Activated CD8-positive, alpha-beta memory T cell treated with anti-CD3 and anti-CD28 coated beads, Interleukin-2, amount 50 U/mL, for 24 hours (primary cell): ENCODE data around the gene CFHR2.
"Not testable (repeated sequence)": the region's sequence is repeated elsewhere in the genome, so short reads cannot be mapped to it uniquely, and the experiment has no call there.

Experiments used
- DNase-seq: peaks from one replicate; pipeline ENCODE4 v3.0.0-alpha.2; 2020; ENCODE audit errors: extremely low read depth

Gene CFHR2

DNA sequence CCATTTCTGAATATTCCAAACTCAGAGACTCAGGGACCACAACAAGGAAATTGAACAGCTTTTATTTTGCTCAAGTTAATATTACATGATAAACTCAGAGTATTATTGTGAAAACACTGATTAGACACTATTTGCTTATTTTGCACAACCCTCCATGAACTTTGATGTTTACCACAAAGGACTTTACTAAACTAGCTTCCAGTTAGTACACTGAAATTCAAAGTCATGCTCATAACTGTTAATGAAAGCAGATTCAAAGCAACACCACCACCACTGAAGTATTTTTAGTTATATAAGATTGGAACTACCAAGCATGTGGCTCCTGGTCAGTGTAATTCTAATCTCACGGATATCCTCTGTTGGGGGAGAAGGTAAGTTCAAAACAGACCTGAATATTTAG lies at the start of gene CFHR2:
TSS of gene CFHR2 (plus strand) at position 171 of the 400 bp plus-strand sequence. CDS start at position 314, 143 bp downstream.
- DNase-seq = not testable (repeated sequence)

DNA sequence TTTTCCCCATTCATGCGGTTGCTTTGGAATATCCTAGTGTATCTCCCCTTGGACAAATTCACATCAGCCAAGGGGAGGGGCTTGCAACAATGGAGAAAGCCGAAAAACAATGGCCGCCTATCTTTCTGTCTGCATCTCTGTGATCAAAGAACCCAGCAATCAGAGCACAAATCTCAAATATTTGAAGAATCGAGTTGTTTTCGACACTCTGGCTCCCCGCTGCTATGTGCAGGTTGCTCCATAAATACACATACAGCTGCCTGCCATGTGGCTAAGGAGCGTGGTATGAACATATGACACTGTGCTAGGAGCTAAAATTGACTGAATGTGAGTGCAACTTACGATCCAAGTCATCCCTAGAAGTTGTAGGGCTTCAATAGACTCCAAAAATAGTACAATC lies 47.2 kb upstream of the CFHR2 start:
- DNase-seq = no peak

DNA sequence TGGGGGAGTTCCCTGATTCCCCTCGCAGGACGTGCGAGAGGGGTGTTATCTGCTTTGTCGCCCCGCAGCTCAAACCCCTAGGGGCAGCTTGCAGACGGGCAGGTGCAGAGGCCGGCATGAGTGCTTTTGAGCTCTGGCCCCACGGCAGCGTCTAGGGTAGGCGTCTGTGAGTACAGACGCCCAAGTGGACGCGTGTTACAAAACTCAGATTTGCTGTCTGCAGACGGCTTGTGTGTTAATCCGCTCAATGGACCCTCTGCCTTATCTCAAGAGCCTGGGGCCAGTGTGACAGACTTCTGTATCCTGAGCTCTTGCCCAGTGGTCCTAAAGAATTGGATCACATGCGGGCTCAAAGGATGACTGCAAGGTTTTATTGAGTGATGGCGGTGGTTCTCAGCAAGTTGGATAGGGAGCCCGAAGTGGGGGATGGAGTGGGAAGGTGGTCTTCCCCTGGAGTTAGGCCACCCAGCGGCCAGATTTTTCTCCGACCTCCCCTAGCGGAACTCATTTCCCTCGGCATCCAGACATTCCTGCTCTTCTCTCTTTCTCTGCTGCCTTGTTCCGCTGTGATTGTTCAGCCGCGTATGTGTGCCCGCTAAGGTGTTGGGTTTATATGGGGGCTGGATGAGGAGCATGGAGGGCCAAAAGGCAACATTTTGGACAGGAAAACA lies 46.2 kb upstream of the CFHR2 start:
- no peak for DNase-seq

DNA sequence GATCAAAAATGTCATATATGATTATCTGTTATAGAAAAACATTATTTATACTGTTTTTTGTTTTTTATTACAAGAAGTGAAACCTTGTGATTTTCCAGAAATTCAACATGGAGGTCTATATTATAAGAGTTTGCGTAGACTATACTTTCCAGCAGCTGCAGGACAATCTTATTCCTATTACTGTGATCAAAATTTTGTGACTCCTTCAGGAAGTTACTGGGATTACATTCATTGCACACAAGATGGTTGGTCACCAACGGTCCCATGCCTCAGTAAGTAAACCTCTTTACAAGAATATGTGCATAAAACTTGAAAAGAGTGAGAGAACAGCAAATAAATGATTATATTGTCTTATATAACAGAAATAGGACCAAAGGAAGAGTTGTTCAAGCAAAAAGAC lies 41.2 kb upstream of the CFHR2 start:
- no peak for DNase-seq

DNA sequence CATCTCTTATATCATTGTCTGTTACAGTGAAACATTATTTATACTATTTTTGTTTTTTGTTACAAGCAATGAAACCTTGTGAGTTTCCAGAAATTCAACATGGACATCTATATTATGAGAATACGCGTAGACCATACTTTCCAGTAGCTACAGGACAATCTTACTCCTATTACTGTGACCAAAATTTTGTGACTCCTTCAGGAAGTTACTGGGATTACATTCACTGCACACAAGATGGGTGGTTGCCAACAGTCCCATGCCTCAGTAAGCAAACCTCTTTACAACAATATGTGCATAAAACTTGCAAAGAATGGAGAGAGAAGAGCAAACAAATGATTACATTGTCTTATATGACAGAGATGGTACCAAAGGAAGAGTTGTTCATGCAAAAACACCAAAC lies 33.3 kb upstream of the CFHR2 start:
- DNase-seq = no peak

DNA sequence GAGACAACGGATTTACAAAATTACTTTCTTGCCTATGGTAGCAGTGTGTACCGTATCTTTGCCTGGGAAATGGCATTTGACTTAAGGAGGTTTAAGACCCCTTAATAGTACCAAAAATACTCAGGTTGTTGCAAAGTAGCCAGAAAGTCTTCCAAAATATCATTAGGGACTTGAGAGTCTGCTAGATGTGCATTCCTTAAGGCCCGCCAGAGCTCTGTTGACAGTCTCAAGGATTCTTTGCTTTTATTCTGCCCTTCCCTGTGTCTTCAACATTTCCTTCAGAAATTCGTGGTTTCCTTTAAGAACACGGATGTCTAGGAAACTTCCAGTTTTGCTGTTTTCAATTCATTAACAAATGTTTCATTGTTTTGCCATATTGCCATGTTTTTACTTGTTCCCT lies 31.3 kb upstream of the CFHR2 start:
- not testable (repeated sequence) for DNase-seq

DNA sequence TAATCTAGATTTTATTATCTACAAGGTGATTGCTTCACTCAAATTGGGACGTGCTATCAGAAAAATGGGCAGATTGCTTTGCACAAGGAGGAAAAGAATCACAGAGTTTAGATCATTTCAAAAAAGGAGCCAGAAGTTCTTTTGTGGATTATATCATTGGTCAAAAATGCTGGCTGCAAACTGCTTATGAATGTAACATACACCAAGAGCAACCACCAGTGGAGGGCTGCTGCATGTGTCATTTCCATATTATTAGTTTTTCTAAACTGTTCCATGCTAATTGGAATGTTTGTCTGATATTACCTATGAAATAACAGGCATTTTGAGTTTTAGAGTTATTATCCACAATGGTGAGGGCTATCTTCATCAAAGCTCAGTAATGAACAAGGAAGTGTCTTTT lies 16.7 kb upstream of the CFHR2 start:
- DNase-seq = not testable (repeated sequence)

DNA sequence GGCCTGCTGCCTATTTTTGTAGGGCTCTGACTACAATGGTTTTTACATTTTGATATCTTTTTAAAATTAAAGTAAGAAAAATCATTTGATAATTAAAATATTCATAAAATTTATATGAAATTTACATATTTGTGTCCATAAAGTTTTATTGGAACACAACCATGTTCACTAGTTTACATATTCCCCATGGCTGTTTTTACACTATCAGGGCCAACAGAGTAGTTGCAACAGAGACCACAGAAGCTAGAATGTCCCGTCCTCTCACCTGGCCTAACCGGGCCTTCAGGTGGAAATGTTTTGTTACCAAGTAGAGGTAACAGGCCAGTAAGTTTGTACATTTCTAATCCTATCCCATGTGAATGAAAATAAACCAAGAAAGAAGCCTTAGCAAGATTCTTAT lies 10.7 kb upstream of the CFHR2 start:
- not testable (repeated sequence) for DNase-seq

DNA sequence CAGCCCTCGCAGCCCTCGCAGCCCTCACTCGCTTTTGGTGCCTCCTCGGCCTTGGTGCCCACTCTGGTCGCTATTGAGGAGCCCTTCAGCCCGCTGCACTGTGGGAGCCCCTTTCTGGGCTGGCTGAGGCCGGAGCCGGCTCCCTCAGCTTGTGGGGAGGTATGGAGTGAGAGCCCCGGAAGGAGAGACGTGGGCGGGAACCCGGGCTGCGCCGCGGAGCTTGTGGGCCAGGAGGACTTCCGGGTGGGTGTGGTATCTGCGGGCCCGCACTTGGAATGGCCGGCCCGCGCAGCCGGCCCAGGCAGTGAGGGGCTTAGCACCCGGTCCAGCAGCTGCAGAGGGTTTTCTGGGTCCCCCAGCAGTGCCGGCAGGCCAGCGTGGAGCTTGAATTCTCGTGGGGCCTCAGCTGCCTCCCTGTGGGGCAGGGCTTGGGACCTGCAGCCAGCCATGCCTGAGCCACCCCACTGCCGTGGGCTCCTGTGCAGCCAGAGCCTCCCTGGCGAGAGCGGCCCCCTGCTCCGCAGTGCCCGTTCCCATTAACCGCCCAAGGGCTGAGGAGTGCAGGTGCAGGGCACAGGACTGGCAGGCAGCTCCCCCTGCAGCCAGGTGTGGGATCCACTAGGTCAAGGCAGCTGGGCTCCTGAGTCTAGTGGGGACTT lies 9.9 kb upstream of the CFHR2 start:
- DNase-seq = no peak

DNA sequence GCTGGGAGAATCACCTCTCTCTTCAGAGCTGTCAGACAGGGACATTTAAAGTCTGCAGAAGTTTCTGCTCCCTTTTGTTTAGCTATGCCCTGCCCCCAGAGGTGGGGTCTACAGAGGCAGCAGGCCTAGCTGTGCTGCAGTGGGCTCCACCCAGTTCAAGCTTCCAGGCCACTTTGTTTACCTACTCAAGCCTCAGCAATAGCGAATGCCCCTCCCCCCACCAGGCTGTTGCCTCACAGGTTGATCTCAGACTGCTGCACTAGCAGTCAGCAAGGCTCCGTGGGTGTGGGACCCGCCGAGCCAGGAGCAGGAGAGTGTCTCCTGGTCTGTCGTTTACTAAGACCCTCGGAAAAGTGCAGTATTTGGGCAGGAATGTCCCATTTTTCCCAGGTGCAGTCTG lies 2.1 kb upstream of the CFHR2 start:
- DNase-seq = not testable (repeated sequence)

DNA sequence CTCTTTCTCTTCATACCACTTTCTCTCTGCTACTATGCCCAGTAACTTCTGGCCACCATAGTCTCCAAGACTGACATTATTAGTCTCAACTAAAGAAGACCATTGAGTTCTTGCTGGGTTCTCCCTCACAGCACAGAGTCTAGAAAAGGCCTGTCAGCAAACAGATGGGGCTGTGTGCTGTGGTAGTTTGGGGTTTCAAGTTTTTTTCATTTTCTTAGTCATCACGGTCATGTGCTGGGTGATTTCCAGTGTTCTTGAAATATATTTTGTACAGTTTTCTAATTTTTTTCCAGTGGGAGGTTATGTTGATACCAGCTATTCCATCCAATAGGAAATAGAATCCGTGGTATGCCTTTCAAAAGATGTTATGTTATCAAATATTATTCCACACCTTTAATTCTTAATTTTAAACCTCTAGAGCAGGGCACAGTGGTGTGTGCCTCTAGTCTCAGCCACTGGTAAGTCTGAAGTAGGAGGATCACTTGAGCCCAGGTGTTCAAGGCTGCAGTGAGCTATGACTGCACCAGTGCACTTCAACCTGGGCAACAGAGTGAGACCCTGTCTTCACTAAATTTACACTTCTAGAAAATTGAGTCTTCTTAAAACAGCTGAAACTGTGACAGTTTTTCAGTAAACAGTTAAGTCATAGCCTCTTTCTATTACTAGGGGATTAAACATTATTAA lies 8.3 kb downstream of the CFHR2 start:
- no peak for DNase-seq

DNA sequence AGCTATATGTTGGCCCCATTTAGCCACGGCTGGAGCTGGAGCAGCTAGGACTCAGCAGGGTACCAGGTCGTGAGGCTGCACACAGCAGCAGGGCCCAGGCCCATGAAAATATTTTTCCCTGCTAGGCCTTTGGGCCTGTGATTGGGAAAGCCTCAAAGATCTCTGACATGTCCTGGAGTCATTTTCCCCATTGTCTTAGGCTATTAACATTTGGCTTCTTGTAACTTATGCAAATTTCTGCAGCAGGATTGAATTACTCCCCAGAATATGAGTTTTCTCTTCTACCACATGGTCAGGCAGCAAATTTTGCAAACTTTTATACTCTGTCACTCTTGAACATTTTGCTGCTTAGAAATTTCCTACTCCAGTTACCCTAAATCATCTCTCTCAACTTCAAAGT lies 11.2 kb downstream of the CFHR2 start:
- no peak for DNase-seq

DNA sequence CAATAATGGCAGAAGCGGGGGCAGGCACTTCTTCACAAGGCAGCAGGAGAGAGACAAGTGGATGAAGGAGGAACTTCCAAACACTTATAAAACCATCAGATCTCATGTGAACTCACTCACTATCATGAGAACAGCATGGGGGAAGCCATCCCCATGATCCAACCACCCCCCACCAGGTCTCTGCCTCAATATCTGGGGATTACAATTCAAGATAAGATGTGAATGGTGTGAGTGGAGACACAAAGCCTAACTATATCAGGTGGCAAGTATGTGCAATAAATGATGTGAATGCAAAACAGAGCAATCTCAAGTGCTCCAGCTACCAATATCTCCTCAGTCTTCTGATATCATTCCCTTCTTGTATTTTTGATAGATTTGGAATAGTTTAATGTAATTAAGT lies 12.4 kb downstream of the CFHR2 start:
- no peak for DNase-seq

DNA sequence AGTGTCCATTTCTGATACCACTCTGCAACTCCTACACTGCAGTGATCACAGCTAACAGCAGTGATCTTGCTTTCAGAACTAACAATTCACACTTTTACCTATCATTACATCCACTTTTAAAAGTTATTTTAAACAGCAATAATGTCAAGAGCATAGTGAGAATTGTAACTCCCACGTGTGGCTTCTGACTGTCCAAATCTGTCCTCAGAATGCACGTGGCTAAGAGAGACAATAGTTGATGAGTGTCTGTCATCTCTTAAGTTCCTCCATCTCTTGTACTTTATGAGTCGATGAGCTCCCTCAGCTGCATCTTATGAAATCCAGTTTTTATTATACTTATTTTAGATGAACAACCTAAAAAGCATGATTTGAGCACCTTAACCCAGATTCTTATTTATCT lies 17.3 kb downstream of the CFHR2 start:
- no peak for DNase-seq

DNA sequence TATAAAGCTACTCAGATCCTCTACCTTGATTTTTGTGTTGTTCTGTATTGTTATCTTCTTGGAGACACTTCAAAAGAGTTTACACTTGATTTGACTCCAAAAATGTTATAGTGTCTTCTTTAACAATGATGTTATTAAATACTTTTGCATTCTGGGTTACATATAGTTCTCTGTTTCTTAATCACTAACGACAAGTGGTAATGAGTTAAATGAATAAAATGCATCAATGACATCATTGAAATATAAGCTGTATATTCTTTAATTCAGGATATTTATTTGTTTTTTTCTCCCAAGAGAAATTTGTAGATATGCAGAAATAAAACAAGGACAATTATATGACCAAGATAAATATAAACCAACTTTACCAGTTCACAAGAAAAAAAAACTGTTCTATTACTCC lies 26.6 kb downstream of the CFHR2 start:
- DNase-seq = no peak

DNA sequence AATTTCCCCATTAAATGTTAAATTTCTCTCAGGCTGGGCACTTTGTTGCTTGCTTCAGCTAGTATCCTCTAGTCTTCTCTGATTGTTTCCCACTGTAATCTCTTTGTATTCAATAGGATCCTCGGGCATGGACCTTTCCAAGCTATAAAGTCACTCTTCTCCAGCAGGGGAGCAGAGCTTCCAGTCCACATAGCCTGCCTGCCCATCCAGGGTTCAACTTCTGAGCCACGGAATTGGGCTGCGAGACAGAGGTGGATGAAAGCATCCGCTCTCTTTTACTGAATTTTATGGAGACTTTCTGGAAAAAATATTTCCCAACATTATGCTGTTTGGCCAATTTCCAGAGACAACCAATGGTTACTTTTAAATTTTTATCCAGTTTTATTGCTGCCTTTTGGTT lies 32.7 kb downstream of the CFHR2 start:
- no peak for DNase-seq

DNA sequence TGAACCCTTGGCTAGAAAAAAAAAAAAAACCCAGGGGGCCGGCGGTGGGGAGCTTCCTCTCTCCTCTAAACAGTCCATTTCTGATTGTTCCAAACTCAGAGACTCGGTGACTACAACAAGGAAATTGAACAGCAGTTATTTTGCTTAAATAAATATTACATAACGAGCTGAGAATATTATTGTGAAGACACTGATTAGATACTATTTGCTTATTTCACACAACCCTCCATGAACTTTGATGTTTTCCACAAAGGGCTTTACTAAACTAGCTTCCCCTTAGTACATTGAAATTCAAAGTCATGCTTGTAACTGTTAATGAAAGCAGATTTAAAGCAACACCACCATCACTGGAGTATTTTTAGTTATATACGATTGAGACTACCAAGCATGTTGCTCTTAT lies 33.7 kb downstream of the CFHR2 start, which contains the start of gene CFHR5:
TSS of gene CFHR5 (plus strand) at position 279 of the 400 bp plus-strand sequence. CDS start at position 388, 109 bp downstream.
- no peak for DNase-seq

DNA sequence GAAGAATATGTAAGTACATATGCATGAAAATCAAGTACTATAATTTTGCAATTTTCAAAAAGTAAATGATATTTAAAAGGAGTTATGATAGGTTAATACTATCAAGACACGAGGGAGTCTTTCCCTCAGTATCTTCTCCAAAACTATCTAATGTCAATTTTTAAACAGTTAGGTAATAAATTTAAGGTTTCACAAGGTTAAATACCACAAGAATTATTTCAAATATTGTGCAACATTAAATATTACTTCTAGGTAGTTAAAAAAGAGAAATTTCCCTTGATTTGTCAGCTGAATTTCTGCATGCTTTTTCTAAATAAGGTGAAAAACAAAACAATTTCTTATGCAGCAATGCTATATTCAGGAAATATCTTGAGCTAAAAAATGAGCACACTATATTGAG lies 37.3 kb downstream of the CFHR2 start:
- no peak for DNase-seq

DNA sequence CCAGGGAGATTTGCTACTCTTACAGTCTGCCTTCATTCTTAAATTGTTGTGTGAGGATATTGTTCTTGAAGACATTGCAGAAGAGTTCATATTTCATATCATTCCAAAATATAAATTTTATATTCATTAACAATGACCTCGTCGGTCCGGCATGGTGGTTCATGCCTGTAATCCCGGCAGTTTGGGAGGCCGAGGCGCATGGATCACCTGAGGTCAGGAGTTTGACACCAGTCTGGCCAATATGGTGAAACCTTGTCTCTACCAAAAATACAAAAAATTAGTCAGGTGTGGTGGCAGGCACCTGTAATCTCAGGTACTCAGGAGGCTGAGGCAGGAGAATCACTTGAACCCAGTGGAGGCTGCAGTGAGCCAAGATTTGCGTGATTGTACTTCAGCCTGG lies 38.7 kb downstream of the CFHR2 start:
- DNase-seq = not testable (repeated sequence)

DNA sequence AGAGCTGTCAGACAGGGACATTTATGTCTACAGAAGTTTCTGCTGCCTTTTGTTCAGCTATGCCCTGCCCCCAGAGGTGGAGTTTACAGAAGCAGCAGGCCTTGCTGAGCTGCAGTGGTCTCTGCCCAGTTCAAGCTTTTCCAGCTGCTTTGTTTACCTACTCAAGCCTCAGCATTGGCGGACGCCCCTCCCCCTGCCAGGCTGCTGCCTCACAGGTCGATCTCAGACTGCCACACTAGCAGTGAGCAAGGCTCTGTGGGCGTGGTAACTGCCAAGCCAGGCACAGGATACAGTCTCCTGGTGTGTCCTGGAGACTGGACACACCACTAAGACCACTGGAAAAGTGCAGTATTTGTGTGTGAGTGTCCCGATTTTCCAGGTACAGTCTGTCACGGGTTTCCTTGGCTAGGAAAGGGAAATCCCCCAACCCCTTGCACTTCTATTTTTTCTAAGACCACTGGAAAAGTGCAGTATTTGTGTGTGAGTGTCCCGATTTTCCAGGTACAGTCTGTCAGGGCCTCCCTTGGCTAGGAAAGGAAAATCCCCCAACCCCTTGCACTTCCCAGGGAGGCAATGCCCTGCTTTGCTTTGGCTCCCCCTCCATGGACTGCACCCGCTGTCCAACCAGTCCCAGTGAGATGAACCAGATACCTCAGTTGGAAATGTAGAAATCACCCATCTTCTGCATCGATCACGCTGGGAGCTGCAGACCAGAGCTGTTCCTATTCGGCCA lies 48.5 kb downstream of the CFHR2 start:
- not testable (repeated sequence) for DNase-seq

DNA sequence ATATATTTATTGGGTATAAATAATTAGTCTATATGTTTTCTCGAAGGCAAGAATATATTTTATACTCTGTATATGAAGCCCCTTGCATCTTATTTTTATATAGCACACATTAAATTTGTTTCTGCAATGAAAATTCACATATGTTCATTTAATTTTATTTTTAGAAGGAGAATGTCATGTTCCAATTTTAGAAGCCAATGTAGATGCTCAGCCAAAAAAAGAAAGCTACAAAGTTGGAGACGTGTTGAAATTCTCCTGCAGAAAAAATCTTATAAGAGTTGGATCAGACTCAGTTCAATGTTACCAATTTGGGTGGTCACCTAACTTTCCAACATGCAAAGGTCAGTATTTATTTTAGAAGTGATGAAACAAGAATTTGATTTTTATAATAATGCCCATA lies 50.4 kb downstream of the CFHR2 start:
- DNase-seq = no peak

DNA sequence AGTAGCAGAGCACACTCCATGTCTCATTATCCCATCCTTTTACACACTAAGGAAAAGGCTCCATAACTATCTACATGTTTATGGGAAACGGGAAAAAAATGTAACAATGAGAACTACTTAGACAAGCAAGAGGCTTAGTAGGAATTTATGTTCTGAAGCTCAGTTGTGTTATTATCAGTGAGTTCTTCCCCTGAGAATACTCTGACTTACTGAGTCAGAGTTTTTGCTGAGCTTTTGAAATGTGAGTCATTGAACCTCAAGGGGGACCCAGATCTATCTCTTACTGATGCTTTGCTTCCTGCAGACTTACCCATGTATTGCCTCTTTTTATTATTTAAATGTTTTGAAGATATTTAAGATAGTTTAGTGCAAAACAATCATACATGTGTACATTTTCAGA lies 53.9 kb downstream of the CFHR2 start:
- no peak for DNase-seq
